ENCODE measurements around the gene TPH1.

The TPH1 gene

DNA sequence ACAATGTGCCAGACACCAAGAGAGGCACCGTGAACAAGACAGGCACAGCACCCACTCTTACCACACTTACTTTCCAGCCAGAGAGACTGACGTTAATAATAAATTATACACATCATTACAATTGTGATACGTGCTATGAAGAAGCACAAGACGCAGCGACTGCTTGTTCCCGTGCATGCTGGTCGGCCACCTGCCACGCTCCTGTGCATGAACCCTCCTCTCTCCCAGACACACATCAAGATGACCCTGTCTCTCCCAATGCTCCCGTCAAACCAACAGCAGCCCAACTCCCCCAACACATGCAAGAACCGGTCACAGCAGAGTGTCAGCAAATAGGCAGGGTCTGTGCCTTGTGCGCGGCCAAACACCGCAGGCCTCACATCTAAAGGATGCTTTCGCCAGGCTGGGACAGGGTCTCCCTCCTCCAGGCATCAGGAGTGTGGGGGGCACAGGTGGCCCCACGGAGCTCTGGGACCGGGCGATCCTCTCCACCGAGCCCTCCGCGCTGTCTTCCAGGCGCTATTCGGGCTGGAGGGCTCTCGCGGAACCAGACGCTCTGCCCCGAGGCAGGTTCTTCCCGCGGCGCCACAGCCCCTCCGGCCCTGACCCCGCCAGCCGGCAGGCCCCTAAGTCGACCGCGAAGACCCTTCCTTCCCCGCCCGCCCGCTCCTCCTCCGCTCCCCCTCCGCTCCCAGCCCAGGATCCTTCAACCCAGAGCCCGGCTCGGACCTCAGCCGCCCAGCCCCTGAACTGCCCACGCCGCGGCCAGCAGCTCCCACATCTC is 33.8 kb downstream of the TPH1 start:
- Histone ChIP-seq H3K36me3 (no peaks in the 10 kb centered on the region), H3K4me1 (no peaks in the 10 kb centered on the region), H3K4me3 (ENCODE audit: low read depth, low read length) (peak overlapping the region; percentile 72), H3K27me3 (peaks cover 6% of the 10 kb centered on the region; the same call in 1 of the 2 replicates), H3K9me3 (no peaks in the 10 kb centered on the region)
- DNase-seq, result no peak
- TF ChIP-seq, protein P1, sequence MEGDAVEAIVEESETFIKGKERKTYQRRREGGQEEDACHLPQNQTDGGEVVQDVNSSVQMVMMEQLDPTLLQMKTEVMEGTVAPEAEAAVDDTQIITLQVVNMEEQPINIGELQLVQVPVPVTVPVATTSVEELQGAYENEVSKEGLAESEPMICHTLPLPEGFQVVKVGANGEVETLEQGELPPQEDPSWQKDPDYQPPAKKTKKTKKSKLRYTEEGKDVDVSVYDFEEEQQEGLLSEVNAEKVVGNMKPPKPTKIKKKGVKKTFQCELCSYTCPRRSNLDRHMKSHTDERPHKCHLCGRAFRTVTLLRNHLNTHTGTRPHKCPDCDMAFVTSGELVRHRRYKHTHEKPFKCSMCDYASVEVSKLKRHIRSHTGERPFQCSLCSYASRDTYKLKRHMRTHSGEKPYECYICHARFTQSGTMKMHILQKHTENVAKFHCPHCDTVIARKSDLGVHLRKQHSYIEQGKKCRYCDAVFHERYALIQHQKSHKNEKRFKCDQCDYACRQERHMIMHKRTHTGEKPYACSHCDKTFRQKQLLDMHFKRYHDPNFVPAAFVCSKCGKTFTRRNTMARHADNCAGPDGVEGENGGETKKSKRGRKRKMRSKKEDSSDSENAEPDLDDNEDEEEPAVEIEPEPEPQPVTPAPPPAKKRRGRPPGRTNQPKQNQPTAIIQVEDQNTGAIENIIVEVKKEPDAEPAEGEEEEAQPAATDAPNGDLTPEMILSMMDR (IDR thresholded peaks at IDR 0.05; ENCODE audit: low read depth, low read length), result no peak

DNA sequence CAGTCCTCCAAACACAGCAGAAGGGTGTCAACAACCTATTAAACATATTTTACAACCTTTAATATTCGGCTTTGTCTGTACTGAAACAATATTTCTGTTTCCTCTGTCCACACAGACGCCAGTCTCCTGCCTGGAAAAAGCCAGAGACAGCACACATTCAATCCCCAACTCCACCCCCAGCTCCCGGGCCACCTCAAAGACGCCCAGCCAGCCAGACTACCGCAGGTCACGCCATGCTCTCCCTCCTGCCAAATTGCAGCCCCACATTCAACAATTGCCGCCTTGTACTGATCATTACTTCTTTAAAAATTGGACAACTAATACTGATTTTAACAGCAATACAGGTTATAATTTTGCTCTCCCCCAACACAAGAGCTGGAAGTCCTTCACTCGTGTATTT is 34.4 kb downstream of the TPH1 start:
- Histone ChIP-seq H3K9me3 (no peaks in the 10 kb centered on the region), H3K27me3 (peaks cover 6% of the 10 kb centered on the region; the same call in 1 of the 2 replicates), H3K4me3 (ENCODE audit: low read depth, low read length) (no peak overlapping the region), H3K36me3 (no peaks in the 10 kb centered on the region), H3K4me1 (no peaks in the 10 kb centered on the region)
- TF ChIP-seq, protein P1 (IDR thresholded peaks at IDR 0.05; ENCODE audit: low read depth, low read length), result no peak
- no peak for DNase-seq

DNA sequence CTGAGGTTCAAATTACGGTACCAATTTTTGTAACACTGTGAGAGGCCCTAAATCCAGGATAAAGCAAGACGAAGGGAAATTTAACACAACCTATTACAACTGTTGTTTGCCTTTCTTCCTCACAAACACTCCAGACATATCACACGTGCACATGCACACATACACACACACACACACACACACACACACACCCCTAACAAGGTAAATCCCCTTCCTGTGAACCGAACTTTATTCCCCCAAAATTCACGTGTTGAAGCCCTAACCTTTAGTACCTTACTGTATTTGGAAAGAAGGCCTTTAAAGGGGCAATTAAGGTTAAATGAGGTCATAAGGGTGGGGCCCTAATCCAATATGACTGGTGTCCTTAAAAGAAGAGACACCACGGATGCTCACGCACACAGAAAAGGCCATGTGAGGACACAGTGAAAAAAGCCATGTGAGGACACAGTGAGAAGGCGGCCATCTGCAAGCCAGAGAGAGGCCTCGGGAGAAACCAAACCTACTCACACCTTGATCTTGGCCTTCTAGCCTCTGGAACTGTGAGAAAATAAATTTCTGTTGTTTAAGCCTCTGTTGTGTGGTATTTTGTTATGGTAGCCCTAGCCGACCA is 35.0 kb downstream of the TPH1 start:
- TF ChIP-seq, protein P1 (IDR thresholded peaks at IDR 0.05; ENCODE audit: low read depth, low read length), result no peak
- Histone ChIP-seq H3K27me3 (peaks cover 6% of the 10 kb centered on the region; the same call in 1 of the 2 replicates), H3K4me1 (no peaks in the 10 kb centered on the region), H3K4me3 (ENCODE audit: low read depth, low read length) (no peak overlapping the region), H3K36me3 (no peaks in the 10 kb centered on the region), H3K9me3 (no peaks in the 10 kb centered on the region)
- DNase-seq, result no peak

DNA sequence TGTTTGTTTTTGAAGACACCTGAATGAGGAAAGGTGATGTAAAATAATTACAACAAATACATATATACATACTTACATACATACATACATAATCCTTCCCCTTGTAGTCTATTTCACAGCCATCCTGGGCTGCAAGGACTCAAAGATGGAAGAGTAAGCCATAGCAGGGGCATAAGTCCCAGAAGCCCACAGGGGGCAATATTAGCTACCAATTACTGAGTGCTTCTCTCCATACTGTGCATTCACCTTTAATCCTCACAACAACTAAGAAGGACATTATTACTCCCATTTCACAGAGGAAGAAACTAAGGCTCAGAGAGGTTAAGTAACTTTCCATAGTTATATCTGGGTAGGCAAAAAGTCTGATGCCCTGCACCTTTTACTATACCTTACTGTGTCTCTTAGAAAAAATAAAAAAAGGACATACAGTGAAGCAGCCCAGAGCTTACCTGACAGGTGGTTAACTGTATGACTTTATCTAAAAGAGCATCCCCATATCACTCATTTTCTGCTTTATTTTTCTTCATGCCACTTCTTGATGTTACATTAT is 35.9 kb downstream of the TPH1 start:
- TF ChIP-seq, protein P1 (IDR thresholded peaks at IDR 0.05; ENCODE audit: low read depth, low read length), result no peak
- no peak for DNase-seq

DNA sequence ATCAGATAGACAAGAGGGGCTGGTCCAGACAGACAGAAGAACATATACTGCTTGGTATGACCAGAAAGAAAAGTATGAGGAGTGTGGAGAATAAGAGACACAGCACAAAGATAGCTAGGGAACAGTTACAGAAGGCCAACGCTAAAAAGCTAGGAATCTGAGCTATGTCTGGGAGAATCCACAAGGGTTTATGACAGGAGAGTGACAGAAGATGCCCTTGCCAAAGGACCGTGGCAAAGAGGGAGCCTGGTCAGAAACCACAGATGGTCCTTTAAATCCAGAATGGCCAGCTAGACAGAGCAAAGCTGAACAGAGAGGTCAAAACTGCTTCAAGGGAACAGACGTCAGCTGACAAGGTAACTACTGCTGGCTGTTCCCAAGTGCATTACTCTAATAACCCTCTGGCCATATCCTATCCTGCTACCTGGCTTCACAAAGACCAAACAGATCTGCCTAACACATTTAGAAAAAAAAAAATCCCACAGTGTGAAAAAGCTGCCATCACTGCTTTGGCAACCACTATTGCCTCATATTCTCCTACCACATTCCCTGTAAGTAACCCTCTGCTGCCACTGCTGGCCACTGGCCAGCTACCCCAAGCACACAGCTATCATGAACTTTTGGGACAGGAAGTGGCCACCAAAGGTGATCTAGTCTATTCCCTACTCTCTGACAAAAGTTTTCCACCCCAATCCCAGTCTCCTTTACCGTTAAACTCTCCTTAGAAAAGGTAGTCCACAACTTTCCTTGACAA is 40.5 kb downstream of the TPH1 start:
- TF ChIP-seq, protein P1 (IDR thresholded peaks at IDR 0.05; ENCODE audit: low read depth, low read length), result no peak
- Histone ChIP-seq H3K4me3 (ENCODE audit: low read depth, low read length) (no peak overlapping the region), H3K36me3 (no peaks in the 10 kb centered on the region), H3K4me1 (no peaks in the 10 kb centered on the region), H3K9me3 (no peaks in the 10 kb centered on the region), H3K27me3 (no peaks in the 10 kb centered on the region)
- DNase-seq, result no peak

More for the DNA sequence above, 35.9 kb downstream of the TPH1 start:
- Histone ChIP-seq H3K36me3 (no peaks in the 10 kb centered on the region), H3K4me3 (ENCODE audit: low read depth, low read length) (no peak overlapping the region), H3K4me1 (no peaks in the 10 kb centered on the region), H3K9me3 (no peaks in the 10 kb centered on the region), H3K27me3 (peaks cover 6% of the 10 kb centered on the region; the same call in 1 of the 2 replicates)

Measured in BE2C (cell line).